ENCODE results near the gene PDE4B.

Gene PDE4B

GRCh38 chr1:65890201-65890843 lies 97.6 kb downstream of the PDE4B start:
- no peak for DNase-seq

- no peak for DNase-seq
Observed at GRCh38 chr1:65894738-65895605, 102.3 kb downstream of the PDE4B start.

- no peak for DNase-seq
Observed at GRCh38 chr1:65896721-65897120, 104.0 kb downstream of the PDE4B start.

GRCh38 chr1:65897485-65897884 lies 104.8 kb downstream of the PDE4B start:
- DNase-seq: no peak

- DNase-seq: no peak
Observed at GRCh38 chr1:65904681-65905083, 112.0 kb downstream of the PDE4B start.

GRCh38 chr1:65910432-65910831 lies 117.7 kb downstream of the PDE4B start:
- DNase-seq: no peak

- no peak for DNase-seq
Observed at GRCh38 chr1:65911679-65912078, 119.0 kb downstream of the PDE4B start.

GRCh38 chr1:65918564-65918963 lies 125.9 kb downstream of the PDE4B start:
- DNase-seq: no peak

- no peak for DNase-seq
Observed at GRCh38 chr1:65921446-65921845, 128.8 kb downstream of the PDE4B start.

- DNase-seq: no peak
Observed at GRCh38 chr1:65924471-65924870, 131.8 kb downstream of the PDE4B start.

GRCh38 chr1:65938506-65938905 lies 145.8 kb downstream of the PDE4B start:
- no peak for DNase-seq

- no peak for DNase-seq
Observed at GRCh38 chr1:65939191-65939590, 146.5 kb downstream of the PDE4B start.

GRCh38 chr1:65939636-65940035 lies 146.9 kb downstream of the PDE4B start:
- no peak for DNase-seq

- no peak for DNase-seq
Observed at GRCh38 chr1:65940126-65940525, 147.4 kb downstream of the PDE4B start.

- no peak for DNase-seq
Observed at GRCh38 chr1:65942476-65942875, 149.8 kb downstream of the PDE4B start.

- no peak for DNase-seq
Observed at GRCh38 chr1:65946376-65946775, 153.7 kb downstream of the PDE4B start.

GRCh38 chr1:65946960-65947359 lies 154.3 kb downstream of the PDE4B start:
- no peak for DNase-seq

- DNase-seq: no peak
Observed at GRCh38 chr1:65948609-65949229, 156.0 kb downstream of the PDE4B start.

- no peak for DNase-seq
Observed at GRCh38 chr1:65949230-65949626, 156.5 kb downstream of the PDE4B start.

- no peak for DNase-seq
Observed at GRCh38 chr1:65949933-65950332, 157.2 kb downstream of the PDE4B start.

GRCh38 chr1:65952696-65953095 lies 160.0 kb downstream of the PDE4B start:
- no peak for DNase-seq

- DNase-seq: no peak
Observed at GRCh38 chr1:65953170-65953569, 160.5 kb downstream of the PDE4B start.

GRCh38 chr1:65955071-65955470 lies 162.4 kb downstream of the PDE4B start:
- no peak for DNase-seq

- DNase-seq: no peak
Observed at GRCh38 chr1:65955503-65955902, 162.8 kb downstream of the PDE4B start.
